NOMO-1 treated with DMSO at 0.1 percent for 48 hours (cell line): ENCODE data around the gene WDR35.
"Not testable (repeated sequence)": the region's sequence is repeated elsewhere in the genome, so short reads cannot be mapped to it uniquely, and the experiment has no call there.

Experiments used
- DNase-seq: peaks from one replicate; lab custom pipeline; 2025; ENCODE audit not compliant: unreplicated experiment; lab: John Stamatoyannopoulos, UW

The WDR35 gene

GRCh38 chr2:19942199-19942598 is 47.7 kb downstream of the WDR35 start:
- DNase-seq, result no peak

DNA sequence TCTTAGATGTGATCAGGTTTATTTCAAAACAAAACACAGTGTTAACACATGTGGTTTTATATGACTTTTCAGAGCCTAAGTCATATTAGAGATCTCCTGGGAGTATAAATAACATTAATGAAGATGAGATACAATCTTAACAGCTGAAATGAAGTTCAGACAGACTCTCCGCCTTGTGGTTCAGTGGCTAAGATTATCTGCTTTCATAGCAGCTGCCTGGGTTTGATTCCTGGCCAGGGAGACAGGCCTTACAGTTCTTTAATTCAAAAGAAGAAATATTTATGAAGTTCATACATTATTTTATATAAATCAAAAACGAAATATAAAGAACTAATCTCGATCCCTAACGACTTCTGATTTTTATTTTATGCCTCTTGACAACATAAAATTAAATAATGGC is 52.9 kb downstream of the WDR35 start:
- no peak for DNase-seq

DNA sequence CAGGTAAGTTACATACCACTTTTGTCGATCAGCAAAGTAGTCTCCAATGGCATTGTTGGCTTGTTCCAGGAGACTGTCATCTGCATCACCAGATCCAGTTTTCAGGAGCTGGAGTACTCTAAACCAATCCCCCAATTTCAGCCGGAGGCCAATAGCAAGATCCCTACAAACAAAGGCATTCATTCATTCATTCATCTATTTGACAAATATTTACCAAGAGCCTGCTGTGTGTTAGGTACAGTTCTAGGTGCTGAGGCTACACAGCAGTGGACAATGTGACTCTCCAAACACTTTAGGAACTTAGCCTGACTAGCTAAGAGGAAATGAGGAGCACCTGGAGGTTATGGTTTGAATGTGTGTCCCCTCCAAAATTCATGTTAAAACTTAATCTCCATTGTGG is 53.7 kb downstream of the WDR35 start:
- no peak for DNase-seq

DNA sequence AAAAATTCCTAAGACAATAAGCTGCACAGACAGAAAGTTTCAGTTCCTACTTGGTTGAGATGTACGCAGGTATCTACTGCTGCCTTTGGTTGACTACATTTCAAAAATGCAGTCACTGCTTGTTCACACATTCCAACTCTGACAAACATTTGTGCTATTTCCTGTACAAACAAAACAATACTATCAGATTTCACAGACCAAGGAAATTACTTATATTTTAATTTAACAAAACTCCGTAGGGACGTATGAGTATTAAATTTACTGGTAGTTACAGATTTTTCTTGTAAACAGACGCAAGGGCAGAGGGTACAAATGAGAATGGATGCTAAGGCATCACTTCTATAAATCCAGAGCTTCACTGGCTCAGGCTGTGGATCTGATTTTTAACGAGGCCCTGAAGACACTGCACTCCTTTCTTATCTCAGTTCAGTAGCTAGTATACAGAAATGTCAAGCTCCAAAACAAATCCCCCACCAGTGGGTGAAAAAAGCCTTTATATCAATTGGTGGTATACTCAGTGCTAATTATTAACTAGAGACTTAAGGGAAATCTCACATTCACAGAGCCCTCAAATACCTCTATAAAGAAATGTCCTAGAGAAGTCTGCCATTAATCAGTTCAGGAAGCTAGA is 56.4 kb downstream of the WDR35 start:
- DNase-seq, result no peak

DNA sequence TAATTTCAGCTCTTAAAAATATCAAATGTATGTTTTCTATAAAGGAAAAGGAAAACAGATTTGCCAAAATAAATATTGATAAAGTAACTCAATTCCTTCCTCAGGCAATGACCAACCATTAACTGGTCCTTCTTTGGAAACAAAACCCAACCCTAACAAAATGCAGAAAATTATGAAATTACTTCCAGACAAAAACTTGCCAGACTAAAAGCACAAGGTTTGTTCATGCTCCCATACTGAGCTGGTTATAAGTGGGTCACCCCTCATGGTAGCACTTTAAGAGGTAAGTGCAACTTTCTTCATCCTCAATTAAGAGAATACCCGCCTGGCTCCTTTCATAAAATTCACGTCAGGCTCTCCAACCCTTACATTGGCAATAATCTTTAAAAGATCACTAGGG is 57.0 kb downstream of the WDR35 start:
- DNase-seq, result no peak

GRCh38 chr2:19929226-19929625 is 60.7 kb downstream of the WDR35 start:
- no peak for DNase-seq

GRCh38 chr2:19927816-19928215 is 62.1 kb downstream of the WDR35 start:
- DNase-seq, result not testable (repeated sequence)

DNA sequence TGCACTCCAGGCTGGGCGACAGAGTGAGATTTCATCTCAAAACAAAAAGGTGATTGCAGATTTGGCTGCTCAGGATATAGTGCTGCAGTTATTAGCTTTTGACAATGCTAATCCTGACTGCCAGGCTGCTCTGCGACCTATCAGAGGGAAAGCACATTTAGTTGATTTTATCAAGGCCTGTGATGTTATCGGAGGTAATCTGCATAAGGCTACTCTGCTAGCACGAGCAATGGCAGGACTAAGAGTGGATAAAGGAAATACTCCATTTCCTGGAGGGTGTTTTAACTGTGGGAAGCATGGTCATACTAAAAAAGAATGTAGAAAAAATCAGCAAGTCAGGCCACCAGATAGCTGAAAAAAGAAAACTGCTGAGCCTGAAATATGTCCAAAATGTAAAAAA is 65.4 kb downstream of the WDR35 start:
- not testable (repeated sequence) for DNase-seq

- not testable (repeated sequence) for DNase-seq
These were observed 67.7 kb downstream of the WDR35 start for GRCh38 chr2:19922188-19922587.

- no peak for DNase-seq
These were observed 73.4 kb downstream of the WDR35 start for GRCh38 chr2:19916385-19916950.

GRCh38 chr2:19914266-19914975 is 75.5 kb downstream of the WDR35 start:
- no peak for DNase-seq

DNA sequence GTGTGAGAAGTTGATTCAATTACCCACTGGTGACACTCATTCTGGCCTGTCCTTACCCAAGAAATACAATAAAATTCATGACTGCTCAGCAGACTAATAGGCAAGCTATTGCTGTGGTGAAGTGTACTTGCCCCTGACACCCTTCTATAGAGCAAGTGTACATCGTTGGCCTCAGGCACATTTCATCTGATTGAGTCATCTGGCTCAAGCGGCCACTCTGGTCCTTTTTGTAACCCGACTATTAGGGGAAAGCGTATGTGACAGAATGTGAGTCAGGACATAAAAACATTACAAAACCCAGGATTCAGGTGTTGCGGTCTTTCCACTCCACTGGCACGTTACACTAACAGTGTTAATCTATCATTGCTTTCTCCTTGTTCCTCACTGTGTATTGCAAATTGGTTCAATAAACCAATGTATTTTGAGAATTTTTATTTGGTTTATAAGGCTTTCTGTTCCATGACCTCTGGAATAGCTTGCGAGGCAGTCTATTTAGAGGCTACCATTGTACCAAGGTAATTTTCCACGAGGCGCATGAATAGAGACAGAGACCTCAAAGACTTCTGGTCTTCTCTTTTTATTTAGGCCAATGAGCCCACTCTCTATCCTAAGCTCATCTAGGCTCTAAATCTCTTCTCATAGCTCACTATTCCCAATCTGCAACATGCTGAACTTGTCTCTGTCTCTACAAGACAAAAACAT is 77.9 kb downstream of the WDR35 start:
- DNase-seq, result no peak

GRCh38 chr2:19902216-19902740 is 87.6 kb downstream of the WDR35 start:
- DNase-seq, result no peak

- peak; percentile 81 for DNase-seq
These were observed 88.3 kb downstream of the WDR35 start, which contains the start of gene TTC32 for GRCh38 chr2:19901442-19902215. Gene TTC32, minus strand, starts transcription at chr2:19901983. Its CDS starts 129 bp downstream, at chr2:19901854.

DNA sequence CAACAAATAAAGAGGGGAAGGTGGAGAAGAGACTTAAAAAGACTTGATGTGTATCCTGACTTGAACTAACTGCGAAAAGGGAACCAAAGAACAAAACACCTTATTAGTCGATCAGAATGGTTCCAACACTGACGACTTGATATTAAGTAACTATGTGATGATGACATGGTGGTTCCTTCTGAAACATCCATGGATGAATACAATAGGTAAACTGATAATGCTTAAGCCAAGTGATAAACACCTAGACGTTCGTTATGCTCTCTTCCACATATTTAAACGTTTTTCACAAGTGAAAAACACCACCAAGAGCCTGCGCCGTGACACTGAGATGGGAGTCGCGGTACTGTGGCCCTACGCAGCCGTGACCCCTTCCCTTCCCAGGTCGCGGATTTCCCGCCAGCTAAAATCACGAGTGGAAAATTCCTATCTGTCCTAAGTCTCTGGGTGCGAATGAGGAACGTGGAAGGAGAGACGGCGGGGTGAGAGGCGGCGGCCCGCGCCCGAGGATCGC is 88.9 kb downstream of the WDR35 start:
- DNase-seq, result peak; percentile 41

DNA sequence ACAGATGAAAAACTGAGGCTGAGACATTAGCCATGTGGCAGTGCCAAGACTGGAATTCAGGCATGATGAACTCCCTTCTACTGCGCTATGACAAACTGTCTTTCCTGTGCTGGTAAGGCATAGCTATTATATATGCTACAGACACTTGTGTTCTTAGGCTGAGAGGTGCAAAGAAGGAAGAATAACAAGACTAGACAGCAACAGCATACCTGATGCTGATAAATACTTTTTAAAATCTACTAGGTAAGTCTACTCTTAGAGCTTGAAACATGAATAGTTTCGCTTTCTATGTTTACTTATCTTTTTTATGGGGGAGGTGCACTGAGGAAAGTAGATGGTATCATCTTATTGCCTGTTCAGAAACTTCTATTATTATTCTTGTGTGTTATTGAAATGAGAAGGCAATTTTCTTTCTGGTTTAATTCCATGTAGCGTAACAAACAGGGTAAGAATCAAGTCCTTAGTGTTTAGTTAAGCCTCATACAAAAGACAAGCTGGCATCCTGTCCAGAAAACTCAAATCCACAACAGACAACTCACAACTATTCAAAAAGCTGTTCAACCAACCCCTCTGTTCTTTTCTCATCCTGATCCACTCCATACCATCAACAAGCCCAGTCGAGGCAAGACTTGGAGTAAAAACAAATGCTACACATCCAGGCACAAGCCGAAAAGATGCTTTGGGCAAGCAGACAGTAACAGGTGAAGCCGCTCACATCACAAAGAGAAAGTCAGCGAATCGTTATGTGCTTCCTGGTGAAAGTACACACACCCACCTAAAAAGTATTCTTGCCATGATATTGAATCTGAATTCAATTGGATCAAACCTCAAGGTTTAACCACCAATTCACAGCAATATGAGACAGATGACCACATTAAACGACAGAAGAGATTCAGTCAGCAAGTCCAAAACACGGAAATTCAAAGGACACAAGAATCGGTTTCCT is 89.6 kb downstream of the WDR35 start:
- no peak for DNase-seq

- peak; percentile 9 for DNase-seq
These were observed 91.1 kb downstream of the WDR35 start for GRCh38 chr2:19898592-19899329.

GRCh38 chr2:19897623-19898245 is 92.2 kb downstream of the WDR35 start:
- no peak for DNase-seq
